H54 (cell line): Measurements from ENCODE around the gene LUC7L2.
"Not testable (repeated sequence)": the region's sequence is repeated elsewhere in the genome, so short reads cannot be mapped to it uniquely, and the experiment has no call there.

Experiments used
- DNase-seq: peaks from one replicate; pipeline ENCODE4 v3.0.0; 2011; ENCODE audit warnings: low spot score, mixed read lengths; ENCODE audit not compliant: insufficient read length
- FAIRE-seq: peaks from 3 replicates; lab custom pipeline; 2011; peaks lifted over from hg19 to GRCh38; lab: Jason Lieb, UNC
- POLR2A ChIP-seq: IDR thresholded peaks from 2 replicates; pipeline ENCODE4 v1.6.1; 2011; ENCODE audit warnings: low read depth, mild to moderate bottlenecking, low read length

The LUC7L2 gene, protein sequence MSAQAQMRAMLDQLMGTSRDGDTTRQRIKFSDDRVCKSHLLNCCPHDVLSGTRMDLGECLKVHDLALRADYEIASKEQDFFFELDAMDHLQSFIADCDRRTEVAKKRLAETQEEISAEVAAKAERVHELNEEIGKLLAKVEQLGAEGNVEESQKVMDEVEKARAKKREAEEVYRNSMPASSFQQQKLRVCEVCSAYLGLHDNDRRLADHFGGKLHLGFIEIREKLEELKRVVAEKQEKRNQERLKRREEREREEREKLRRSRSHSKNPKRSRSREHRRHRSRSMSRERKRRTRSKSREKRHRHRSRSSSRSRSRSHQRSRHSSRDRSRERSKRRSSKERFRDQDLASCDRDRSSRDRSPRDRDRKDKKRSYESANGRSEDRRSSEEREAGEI

GRCh38 chr7:139359366-139360209 is at the start of gene LUC7L2:
Gene LUC7L2, plus strand, starts transcription at chr7:139359894. Its CDS starts 368 bp downstream, at chr7:139360262.
- TF ChIP-seq POLR2A, result peak; percentile 96
- DNase-seq (peak; percentile 80), FAIRE-seq (peak; percentile 57)

DNA sequence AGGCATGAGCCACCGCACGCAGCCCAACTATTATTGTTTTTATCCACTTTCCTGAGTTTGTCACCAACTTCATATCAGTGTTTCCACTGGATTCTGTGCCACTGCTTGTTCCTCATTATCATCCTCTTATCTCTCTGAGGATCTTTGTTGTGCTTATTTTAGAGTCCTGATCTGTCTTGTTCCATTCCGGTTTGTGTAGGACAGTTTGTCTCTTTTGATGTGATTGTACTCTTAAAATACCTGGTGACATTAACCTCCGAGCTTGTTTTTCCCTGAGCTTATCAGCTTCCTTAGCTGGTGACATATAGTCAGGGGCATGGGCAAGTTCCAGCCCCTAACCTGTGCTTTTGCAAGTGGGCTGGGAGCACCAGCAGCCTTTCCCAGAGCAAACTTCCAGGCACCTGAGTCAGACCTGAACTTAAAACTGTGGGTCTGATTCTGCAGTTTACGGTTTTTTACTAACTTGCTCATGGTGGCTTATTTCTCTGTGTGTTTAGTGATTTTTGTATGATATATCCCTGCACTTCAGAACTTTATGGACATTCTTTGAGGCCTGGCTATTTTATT is 41.7 kb upstream of the LUC7L2 start:
- FAIRE-seq, result no peak

GRCh38 chr7:139321071-139321745 is 38.5 kb upstream of the LUC7L2 start:
- DNase-seq (peak; percentile 8), FAIRE-seq (no peak)
- no peak for TF ChIP-seq POLR2A

More for the DNA sequence above, 41.7 kb upstream of the LUC7L2 start:
- no peak for TF ChIP-seq POLR2A
- DNase-seq, result no peak

- FAIRE-seq, DNase-seq: not testable (repeated sequence)
These were observed 35.0 kb upstream of the LUC7L2 start for GRCh38 chr7:139324709-139325108.

DNA sequence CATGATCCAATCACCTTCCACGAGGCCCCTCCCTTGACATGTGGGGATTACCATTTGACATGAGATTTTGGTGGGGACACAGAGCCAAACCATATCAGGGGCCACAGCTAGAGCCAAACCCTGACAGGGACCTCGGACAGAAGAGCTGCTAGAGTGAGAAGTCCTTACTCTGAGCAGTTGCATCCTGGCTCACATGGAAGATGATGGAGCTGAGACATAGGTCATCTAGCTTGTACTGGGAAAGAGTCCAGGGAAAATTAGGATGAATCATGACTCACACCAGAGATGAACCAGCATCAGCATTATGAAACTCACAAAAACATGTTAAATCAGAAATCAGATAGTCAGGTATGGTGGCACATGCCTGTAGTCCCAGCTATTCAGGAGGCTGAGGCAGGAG is 31.3 kb upstream of the LUC7L2 start:
- peak; percentile 53 for DNase-seq
- no peak for TF ChIP-seq POLR2A
- peak; percentile 86 for FAIRE-seq

DNA sequence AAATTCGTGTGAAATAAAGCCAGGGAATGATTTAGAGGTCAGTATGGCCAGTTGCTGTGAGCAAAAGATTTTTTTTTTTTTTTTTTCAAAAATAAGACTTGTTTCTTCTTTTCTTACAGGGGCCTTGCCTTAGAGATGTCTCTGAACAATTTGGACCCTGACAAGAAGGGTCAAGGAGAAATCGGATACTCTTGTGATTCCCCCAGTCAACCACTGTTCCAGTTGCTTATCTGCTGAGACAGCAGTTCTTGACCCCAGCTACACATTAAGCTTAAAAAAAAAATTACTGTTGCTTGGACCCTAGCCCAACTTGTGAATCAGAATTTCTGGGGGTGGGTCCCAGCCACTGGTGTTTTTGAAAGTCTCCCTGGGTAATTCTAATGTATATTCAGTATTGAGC is 30.6 kb upstream of the LUC7L2 start:
- DNase-seq (no peak), FAIRE-seq (no peak)
- TF ChIP-seq POLR2A, result no peak

GRCh38 chr7:139330333-139331030 is 29.2 kb upstream of the LUC7L2 start:
- FAIRE-seq (no peak), DNase-seq (no peak)
- TF ChIP-seq POLR2A, result no peak

DNA sequence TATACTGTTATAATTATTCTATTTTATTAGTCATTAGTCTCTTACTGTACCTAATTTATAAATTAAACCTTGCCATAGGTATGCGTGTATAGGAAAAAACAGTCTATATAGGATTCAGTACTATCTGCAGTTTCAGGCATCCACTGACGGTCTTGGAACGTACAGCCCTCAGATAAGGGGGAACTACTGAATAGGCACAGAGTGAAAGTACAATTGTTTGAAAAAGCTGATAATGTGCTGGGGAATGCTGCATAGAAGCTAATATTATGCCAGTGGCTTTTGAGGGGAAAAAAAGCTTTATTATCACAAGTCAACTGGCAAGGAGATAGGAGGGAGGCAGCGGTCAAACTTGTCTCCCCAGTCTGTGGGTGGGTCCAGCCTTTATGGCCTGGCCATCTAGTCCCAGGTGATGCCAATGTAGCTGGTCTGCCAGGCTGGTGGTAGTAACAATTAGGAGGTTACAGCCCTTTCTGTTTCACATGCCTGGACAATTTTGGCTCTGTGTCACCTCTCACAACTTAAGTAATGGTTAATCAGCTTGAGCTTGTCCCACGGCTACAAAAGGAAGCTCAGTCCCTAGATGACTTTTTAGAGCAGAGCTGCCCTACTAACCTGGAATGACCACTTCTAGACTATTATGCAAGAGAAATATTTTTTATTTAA is 26.9 kb upstream of the LUC7L2 start:
- DNase-seq (no peak), FAIRE-seq (no peak)
- TF ChIP-seq POLR2A, result no peak

- not testable (repeated sequence) for FAIRE-seq, DNase-seq
These were observed 26.3 kb upstream of the LUC7L2 start for GRCh38 chr7:139333443-139333842.

DNA sequence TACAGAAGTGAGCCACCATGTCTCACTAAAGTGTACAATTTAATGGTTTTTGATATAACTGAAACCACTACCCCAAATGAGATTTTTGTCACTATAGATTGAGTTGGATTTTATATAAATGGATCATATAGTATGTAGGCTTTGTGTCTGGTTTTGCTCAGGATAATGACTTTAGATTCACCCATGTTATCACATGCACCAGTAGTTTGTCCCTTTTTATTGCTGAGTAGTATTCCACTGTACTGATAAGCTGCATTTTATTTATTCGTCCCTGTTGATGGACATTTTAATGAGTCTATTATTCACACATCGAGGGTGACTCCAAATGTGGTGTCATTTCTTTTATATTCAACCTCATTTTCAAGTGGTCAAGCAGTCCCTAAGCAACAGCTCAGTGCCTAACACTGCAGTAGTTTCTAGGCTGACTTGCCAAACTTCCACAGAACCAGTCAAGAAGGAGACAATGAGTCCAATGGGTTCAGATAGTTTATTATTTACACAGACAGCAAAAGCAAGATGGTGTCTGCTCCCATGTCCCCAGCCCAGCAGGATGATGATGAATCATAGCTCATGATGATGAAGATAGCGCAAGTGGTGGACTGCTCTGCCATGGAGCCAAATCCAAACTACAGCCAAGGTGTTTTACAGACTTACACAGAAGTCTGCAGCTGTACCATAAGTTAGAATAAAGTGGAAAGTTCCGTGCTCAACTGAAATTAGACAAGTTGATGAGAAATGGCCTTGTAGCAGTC is 25.1 kb upstream of the LUC7L2 start:
- no peak for FAIRE-seq
- DNase-seq, result no peak
- no peak for TF ChIP-seq POLR2A

GRCh38 chr7:139339025-139339424 is 20.7 kb upstream of the LUC7L2 start:
- DNase-seq (no peak), FAIRE-seq (no peak)
- TF ChIP-seq POLR2A, result no peak

DNA sequence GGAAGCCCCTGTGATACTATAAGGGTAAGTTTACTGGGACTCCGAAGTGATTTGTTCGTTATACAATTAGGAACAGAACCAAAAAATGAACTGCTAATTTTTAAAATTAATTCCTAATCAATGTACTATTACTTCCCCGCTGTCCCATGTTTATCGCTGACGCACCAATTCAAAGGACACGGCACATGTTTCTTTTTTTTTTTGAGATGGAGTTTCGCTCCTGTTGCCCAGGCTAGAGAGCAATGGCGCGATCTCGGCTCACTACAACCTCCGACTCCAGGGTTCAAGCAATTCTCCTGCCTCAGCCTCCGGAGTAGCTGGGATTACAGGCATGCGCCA is 20.0 kb upstream of the LUC7L2 start:
- DNase-seq (no peak), FAIRE-seq (no peak)
- TF ChIP-seq POLR2A, result no peak
